Activated T-cell treated with anti-CD3 and anti-CD28 coated beads for 48 hours (primary cell): ENCODE measurements around the gene EMP2.

Source experiments
- DNase-seq: peaks from one replicate; pipeline ENCODE4 v3.0.0-alpha.2; 2020; ENCODE audit warnings: low read depth

Gene EMP2

DNA sequence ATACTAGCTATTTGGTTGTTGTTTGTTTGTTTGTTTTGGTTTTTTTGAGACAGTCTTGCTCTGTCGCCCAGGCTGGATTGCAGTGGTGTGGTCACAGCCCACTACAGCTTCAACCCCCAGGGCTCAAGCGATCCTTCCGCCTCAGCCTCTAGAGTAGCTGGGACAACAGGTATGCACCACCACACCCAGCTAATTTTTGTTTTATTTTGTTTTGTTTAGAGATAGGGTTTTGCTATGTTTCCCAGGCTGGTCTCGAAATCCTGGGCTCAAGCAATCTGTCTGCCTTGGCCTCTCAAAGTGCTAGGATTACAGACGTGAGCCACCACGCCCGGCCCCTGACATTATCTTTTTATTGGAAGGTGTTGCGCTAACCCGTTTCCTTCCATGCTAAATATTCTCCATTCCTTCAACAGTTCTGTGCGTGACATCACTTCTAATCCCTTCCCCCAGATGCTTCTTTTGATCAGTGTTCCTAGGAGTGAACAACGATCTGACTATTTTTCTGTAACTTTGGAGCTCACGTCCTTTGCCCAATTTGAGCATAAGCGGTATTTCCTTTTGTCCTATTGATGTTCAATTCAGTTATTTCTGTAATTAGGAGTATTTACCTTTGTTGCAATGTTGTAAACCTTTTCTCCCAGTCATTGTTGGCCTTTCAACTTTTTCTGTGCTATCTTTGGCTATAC lies 30.2 kb upstream of the EMP2 start:
- no peak for DNase-seq

DNA sequence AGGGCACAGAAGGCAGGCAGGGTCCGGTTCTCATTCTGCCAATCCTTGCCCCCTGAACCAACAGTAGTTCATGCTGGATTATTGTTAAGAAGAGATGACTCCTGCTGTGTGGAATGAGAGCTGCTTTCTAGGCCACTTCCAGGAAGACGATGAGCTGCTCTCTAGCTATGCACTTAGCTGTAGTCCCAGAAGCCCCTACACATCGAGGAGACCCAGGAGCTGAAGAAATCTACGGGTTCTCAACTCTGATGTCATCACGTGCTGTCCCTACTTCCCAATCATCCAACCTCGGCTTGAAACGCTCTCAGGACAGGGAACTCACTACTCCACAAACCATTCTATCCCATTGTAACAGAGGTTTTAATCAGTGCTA lies 29.0 kb upstream of the EMP2 start:
- no peak for DNase-seq

DNA sequence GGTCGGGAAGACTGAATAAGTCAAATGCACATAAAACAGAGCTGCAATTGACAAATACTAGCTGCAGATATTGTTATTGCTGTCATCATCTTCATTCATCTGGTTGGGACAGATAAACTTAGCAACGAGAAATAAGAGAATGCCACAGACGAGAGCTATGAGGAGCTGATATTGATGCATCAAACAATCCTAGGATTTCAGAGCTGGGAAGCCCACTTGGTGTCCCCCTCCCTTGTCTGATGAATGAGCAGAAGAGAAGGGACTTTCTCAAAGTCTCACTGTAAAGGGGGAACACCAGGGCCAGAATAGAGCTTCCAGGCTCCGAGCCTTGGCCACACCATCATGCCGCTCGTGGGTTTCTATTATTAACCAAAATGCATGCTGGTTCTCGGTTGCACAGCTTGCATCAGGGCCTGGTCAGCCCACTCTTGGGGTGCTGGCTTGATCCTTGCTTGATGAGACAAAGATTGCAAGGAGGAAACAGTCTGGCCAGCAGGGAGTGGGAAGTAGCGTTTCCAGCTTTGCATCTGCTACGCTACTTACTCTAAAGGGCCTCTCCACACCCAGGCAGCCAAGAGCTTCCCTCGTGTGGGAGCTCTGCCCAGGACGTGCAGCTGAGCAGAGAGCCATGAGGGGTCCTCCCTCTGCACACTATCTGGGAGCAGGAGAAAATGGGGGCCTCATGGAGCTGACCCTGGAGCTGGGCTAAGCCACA lies 28.4 kb upstream of the EMP2 start:
- no peak for DNase-seq

DNA sequence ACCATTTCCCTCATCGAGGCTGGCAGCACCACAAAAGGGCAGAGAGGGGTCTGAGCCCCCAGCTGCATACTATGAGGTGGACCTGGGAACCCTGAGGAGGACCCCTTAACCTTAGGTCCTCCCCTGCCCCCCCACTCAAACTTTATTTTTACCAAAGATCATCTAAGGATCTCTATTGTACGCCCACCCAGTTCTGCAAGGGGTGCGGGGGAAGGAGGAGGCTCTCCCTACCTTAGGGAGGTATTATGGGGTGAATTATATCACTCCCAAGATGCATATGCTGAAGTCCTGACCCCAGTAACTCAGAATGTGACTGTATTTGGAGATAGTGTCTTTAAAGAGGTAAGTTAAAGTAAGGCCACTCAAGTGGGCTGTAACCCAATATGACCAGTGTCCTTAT lies 26.8 kb upstream of the EMP2 start:
- no peak for DNase-seq

DNA sequence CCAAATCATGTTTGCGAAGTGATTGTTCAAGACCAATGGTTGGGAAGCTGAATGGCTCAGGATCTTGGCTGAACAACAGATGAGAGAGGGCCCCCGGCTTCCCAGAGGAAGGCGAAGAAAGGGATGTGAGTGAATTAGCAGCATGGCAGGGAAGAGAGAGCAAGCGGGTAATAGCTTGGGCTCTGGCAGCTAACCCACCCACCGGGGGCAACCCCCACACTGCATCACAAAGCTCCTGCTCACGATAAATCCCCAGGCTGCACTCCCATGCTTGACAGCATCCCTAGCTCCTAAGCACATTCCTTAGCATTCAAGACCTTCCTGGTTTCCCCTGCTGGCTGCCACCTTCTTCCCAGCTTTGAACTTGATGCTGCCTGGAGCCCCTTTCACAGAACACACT lies 26.2 kb upstream of the EMP2 start:
- no peak for DNase-seq

DNA sequence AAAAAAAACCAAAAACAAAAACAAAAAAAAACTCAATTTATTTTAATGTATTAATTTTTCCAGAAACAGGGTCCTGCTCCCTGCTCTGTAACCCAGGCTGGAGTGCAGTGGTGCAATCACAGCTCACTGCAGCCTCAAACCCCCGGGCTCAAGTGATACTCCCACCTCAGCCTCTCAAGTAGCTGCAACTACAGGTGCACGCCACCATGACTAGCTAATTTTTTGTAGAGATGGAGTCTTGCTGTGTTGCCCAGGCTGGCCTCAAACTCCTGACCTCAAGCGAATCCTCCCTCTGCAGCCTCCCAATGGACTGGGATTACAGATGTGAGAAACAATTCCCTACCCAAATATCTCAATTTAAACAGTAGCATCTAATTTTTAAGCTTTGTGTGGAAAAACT lies 25.2 kb upstream of the EMP2 start:
- DNase-seq: no peak

DNA sequence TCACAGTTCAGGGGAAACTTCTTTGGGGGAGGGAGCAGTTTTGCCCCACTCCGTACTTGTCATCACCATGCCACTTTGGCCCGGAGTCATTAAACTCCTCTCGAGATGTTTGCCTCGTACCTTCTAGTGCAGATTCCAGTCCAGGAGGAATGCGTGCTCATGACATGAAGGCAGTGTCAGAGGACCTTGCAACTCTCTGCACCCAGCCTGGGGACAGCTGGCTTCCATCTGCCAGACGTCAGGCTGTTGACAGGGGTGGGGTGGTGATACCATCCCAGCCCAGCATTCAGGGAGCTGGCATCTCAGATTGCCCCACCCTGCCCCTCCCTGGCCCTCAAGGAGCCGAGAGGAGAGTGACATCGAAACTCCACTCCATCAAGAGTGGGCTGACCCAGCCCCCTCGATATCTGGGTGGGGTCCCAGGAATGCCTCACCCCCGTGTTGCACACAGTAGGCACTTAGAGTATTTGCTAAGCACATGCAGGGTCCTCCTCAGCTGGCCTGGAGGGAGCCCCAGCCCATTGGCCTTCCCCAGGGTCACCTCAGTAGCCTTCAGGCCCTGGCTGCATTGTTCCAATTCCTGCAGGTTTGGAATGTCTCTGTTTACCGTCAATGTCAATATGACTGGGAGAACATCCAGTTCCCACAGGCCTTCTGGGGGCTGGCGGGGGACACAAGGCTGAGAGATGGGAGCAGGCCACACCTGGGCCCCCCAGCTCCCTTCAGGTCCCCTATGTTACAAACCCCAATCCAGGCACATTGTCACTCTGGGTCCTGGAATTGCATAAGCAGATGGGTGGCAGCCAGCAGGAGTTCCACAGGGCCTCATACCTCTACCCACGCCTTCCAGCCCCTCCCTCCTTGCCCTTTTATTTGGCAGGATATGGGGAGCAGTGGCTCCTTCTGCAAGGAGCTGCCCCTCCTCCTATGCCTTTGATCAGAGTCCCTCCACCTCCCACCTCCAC lies 21.3 kb upstream of the EMP2 start:
- no peak for DNase-seq

DNA sequence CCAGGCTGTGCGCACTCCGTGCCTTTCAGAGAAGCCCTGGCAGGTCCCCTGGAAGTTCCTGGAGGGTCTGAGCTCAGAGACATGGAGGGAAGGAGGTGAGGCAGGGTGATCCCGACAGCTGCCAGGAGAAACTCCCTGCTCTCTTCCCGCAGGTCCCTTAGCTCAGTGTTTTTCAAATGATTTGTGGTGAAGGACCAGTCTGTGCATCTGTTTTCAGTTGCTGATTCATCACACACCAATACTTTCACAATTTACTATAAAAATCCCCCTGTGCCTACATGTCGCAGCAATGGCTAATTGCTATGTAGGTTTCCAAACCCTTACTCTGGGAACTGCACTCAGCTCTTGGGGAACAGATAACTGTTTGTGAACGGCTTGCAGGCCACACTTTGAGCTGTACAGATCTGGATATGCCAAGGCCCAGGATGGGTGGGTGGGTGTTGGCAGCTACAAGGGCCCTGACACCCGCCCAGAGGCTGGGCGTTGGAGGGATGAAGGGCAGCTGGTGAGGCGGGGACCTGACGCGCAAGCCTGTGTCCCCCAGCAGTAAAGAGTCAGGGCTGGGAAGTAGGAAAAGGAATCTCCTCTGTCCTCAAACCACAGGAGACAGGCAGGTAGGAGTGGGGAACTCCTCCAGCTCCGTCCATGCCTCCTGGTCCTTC lies 20.5 kb upstream of the EMP2 start:
- no peak for DNase-seq

DNA sequence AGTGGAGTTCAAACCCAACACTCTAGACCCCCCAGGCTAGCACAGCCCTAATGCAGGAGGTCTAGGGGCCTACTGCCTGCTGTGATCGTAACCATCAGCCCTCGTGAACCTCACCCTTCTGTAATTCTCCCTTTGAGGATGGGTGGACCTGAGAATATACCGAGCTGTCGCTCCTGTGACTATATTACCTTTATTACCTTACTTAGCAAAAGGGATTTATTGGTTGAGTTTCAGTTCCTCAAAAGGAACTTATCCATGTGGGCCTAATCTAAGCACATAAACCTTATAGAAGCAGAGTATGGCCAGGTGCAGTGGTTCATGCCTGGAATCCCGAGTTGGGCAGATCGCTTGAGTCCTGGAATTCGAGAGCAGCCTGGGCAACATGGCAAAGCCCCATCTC lies 19.2 kb upstream of the EMP2 start:
- no peak for DNase-seq

DNA sequence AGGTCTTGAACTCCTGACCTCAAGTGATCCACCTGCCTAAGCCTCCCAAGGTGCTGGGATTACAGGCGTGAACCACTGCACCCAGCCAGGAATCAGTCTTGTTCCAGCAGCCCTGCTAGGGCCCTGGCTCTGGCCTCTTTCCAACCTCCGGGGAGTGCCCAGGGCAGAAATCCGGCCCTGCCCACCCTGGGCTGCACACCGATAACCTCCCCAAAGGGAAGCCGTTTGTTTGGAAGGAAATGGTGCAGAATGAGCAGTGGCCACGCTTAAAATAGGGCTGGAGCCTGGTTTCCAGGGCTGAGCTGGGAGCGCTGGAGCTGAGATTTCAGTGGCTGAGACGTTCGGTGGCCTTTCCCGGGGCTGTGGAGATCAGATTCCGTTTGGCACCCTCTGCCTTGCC lies 17.8 kb upstream of the EMP2 start:
- DNase-seq: no peak

DNA sequence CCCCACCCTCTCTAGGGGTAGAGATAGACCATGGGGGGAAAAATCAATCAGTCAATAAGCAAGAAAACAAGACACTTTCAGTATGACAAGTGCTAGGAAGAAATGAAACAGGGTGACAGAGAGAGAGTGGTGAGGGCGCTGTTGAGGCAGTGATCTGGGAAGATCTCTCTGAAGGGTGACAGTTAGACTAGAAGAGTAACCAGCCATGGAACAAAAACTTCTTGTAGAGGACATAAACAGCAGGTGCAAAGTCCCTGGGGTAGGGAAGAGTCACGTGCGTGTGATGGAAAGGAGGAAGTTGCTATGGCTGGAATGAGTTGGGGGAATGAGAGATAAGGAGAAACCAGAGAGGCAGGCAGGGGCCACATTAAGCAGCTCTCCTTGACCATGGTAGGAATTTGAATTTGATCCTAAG lies 16.8 kb upstream of the EMP2 start:
- DNase-seq: no peak

DNA sequence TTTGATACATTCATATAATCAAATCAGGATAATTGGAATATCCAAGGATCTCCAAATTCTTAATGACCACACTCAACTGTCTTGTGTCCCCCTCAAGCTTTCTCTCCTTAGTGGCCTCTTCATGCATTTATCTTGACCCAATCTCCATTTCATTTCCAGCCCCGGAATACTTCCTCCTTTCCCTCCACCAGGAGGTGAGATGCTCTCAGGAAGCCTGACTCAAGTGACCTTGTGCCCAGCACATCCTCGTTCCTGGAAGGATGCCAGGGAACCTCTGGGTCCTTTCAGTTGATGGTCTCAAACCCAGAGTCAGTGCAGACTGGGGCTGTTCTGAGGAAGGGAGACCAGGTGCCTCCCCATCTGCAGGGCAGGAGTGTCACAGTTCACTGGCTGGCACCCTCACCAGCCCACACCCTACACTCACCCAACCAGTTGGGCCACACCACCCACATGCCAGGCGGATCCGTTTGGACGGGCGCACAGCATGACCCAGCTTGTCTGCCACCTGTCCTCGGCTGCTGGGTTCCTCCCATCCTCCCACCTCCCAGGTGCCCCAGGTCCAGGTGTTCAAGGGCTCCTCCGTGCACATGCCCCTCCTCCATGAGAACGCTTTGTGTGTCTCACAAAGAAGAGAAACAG lies 14.0 kb upstream of the EMP2 start:
- DNase-seq: no peak

DNA sequence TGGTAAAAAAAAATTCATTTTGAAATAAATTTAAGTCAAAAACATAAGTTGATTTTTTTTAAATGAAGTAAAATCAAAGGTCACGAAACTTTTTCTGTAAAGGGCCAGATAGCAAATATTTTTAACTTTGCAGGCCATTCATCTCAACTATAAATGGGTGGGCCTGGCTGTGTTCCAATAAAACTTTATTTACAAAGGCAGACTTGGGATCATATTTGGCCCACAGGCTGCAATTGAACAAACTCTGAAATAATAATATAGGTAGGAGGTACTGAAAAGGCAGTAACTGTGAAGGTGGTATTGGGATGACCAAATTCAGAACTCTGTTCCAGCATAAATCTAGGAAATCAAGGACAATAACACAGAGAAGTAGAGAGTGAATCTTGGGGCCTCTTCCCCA lies 12.2 kb upstream of the EMP2 start:
- DNase-seq: no peak

DNA sequence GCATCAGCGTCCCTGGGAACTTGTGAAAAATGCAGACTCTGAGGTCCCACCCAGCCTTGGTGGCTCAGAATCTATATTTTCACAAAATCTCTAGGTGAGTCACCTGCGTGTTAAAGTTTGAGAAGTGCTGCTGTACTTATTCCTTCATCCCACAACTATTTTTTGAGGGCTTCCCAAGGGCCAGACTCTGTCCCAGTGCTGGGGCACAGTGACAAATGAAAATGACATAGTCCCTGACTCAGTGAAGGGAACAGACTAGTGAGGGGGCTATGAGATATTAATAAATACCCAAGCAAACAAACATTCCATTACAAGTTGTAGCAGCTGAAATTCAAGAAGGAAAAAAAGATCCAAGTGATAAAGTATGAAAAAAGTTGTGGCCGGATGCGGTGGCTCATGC lies 9.9 kb upstream of the EMP2 start:
- DNase-seq: no peak

DNA sequence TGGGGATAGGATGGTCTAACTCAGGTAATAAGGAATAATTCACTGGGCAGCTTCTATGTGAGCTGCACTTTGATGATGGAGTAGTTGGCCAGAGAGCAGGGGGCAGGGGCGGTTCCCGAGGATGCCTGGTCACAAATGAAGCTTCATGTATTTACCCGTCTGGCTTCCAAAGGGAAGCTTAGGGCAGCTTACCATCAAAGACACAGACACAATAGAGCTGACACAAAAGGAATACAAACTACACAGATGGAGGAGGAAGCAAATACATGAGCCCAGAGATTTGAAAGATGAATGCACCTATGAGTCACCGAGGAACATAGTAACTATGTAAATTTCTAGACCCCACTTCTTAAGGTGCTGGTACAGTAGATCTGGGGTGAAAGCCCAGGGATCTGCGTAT lies 8.7 kb upstream of the EMP2 start:
- DNase-seq: no peak

DNA sequence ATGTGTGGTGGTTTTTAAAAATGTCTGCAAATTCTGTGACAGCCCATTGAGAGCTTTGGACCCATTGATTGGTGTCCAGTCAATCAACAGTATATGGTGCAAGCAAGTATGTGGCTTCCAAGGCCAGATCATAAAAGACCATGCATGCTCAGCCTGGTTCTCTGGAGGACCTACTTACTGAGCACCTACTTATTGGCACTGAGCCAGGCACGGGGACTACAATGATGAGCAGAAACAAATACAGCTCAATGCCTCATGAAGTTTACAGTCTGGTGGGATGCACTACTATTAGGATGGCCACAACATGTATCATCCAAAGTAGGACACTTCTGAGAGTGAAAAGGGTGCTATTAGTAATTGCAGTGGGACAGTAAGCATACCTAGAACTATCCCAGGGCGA lies 7.2 kb upstream of the EMP2 start:
- no peak for DNase-seq

DNA sequence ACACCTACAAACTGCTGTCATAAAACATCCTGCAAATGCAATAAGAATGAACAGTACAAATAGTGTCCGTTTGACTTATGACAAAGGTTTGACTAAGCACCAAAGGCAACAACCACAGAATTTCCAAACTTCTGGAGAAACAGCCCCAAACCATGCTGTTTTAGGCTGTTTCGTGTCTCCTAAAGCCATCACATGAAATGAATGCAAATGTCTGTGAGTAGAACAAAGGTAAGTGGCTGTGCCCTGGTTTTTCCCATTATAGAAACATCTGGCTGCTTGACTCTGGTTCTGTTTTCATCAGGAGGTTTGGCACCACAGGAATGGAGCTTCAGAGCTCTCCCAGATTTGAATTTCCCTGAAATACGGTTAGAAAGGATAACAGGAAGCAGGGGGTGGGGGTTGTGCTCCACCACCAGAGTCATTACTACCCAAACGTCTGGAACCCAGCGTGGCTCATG lies 4.6 kb upstream of the EMP2 start:
- no peak for DNase-seq

DNA sequence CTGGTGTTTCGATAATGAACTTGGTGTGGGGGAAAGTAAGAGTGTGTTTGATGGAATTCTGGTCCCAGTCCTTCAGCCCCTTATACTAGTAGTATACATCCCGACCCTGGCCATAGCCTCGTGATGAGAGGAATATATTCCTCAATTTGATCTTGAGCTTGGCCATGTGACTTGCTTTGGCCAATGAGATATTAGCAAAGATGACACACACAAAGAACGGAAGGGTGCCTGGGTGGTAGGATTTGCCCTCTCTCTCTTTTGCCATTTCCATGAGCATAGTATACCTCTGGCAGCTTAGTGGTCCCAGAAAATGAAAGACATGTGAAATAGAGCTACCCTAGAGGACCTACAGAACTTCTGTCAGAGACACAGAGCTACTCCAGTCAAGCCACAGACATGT lies 2.9 kb upstream of the EMP2 start:
- DNase-seq: no peak

DNA sequence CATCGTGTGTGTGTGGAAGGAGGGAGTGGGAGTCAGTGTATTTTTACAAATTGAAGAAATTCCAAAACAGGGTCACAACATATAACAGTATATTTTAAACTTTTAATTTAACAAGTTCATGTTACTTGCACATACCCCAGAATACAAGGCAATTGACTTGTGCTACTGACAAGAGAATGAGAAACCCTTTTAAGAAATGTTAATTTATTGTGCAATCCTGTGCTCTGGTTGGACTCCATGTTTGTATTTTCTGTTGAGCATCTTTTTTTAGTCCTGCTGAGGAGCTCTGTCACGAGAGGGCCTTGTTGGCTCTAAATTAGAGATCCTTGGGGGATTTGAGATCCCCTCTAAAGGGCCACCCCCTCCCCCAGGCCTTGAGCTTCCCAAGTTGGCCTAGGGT lies 1.1 kb upstream of the EMP2 start:
- no peak for DNase-seq

DNA sequence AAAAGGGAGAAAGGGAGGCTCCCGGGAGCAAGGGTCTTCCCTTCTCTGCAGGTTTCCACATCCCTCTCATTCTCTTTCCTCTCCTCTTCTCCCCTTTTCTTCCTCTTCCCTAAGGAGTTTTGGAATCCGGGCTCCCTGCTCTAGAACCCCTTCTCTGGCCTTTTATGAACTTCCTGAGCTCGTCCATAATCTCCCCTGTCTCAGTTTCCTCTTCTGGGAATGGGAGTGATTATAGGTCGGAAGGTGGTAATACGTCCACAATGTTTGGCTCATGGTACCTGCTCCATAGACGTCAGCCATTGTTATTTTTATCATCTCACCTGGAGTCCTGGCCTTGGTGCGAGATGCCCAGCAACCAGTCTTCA lies 467 bp upstream of the EMP2 start:
- DNase-seq: no peak

DNA sequence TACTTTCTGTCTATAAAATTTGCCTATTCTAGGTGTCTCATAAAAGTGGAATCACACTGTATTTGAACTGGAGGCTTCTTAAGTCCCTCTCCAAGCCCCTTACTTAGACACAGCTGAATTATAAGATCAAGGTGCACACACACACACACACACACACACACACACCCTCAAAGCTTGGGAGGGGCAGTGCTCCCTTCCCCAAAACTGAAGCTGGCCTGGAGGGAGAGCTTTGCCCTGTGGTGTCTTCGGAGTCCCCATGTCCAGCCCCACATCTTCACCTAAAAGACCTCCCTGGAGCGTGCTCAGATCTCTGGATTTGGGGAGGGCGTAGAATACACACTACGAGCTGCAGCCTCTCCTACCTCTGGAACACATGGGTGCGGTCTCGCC lies 828 bp downstream of the EMP2 start:
- DNase-seq: no peak
